ENCODE results near the gene TRPM2.

DNA sequence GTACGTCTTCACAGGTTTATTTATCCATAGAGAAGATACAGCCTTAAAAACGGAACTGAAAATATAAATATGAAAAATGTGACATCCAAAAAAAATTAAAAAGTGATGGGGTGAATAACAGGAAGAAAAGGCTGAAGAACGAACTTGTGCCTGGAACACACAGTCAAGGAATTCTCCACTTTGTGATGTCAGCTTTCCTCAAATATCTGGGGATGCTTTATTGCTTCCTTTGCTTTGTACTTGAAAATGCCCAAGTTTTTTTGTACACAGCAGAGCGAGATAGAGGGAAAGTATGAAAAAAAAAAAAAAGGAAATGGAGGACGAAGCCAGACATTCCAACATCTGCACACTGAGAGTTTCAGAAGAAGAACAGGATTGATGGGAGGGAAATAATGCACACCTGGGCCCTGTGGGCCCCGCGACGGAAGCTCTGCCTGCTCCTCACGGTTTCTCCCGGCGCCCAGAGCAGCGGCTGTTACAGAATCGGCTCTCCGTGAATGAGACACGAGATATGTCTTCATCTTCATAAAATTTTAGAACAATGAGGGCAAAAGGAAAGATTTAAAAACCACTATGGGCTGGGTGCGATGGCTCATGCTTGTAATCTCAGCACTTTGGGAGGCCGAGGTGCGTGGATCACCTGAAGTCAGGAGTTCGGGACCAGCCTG lies 91.9 kb downstream of the TRPM2 start:
- TF ChIP-seq CTCF (IDR thresholded peaks at IDR 0.05) = no peak
- no peak for TF ChIP-seq POLR2A (IDR thresholded peaks at IDR 0.05)
